ENCODE measurements around the gene TUBD1.
"Not testable (repeated sequence)": the region's sequence is repeated elsewhere in the genome, so short reads cannot be mapped to it uniquely, and the experiment has no call there.

The TUBD1 gene

GRCh38 chr17:59841882-59842263 lies 50.9 kb downstream of the TUBD1 start:
- not testable (repeated sequence) for ATAC-seq; H3K9me3 Mint-ChIP-seq; DNase-seq (ENCODE audit: low spot score in 2 of 2)
- Mint-ChIP-seq H3K4me1 (peaks cover 67% of the 10 kb centered on the region), H3K27ac (peak overlapping the region; percentile 99), H3K36me3 (peaks cover 94% of the 10 kb centered on the region), H3K4me3 (peak overlapping the region; percentile 90)

DNA sequence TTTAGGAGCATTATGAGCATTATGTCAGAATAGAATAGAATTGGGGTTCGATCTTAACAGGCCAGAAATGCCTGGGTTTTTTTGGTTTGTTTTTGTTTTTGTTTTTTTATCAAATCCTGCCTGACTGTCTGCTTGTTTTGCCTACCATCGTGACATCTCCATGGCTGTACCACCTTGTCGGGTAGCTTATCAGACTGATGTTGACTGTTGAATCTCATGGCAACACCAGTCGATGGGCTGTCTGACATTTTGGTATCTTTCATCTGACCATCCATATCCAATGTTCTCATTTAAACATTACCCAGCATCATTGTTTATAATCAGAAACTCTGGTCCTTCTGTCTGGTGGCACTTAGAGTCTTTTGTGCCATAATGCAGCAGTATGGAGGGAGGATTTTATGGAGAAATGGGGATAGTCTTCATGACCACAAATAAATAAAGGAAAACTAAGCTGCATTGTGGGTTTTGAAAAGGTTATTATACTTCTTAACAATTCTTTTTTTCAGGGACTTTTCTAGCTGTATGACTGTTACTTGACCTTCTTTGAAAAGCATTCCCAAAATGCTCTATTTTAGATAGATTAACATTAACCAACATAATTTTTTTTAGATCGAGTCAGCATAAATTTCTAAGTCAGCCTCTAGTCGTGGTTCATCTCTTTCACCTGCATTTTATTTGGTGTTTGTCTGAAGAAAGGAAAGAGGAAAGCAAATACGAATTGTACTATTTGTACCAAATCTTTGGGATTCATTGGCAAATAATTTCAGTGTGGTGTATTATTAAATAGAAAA lies 51.5 kb downstream of the TUBD1 start:
- DNase-seq (ENCODE audit: low spot score in 2 of 2), result peak in 1 of 2 donors; percentile 68
- peak overlapping the region; percentile 99 for H3K27ac Mint-ChIP-seq
- H3K4me1 Mint-ChIP-seq, result peaks cover 67% of the 10 kb centered on the region
- not testable (repeated sequence) for H3K9me3 Mint-ChIP-seq, ATAC-seq
- H3K36me3 Mint-ChIP-seq, result peaks cover 99% of the 10 kb centered on the region
- H3K4me3 Mint-ChIP-seq, result peak overlapping the region; percentile 90

- DNase-seq (ENCODE audit: low spot score in 2 of 2) (peak in 1 of 2 donors; percentile 74), ATAC-seq (no peak)
- Mint-ChIP-seq H3K27ac (peak overlapping the region; percentile 99), H3K36me3 (peaks cover 93% of the 10 kb centered on the region), H3K9me3 (no peaks in the 10 kb centered on the region), H3K4me3 (peak overlapping the region; percentile 90), H3K4me1 (peaks cover 62% of the 10 kb centered on the region)
Observed at GRCh38 chr17:59840329-59841090, 52.2 kb downstream of the TUBD1 start.

DNA sequence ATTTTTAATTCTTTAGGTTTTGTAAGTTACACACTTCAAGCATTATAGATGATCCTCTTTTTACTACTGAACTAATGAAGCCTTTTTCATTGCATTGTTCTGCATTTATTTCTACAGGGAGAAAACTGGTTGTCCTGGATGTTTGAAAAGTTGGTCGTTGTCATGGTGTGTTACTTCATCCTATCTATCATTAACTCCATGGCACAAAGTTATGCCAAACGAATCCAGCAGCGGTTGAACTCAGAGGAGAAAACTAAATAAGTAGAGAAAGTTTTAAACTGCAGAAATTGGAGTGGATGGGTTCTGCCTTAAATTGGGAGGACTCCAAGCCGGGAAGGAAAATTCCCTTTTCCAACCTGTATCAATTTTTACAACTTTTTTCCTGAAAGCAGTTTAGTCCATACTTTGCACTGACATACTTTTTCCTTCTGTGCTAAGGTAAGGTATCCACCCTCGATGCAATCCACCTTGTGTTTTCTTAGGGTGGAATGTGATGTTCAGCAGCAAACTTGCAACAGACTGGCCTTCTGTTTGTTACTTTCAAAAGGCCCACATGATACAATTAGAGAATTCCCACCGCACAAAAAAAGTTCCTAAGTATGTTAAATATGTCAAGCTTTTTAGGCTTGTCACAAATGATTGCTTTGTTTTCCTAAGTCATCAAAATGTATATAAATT lies 53.0 kb downstream of the TUBD1 start:
- H3K4me3 Mint-ChIP-seq, result peak overlapping the region; percentile 90
- no peaks in the 10 kb centered on the region for H3K9me3 Mint-ChIP-seq
- peaks cover 55% of the 10 kb centered on the region for H3K4me1 Mint-ChIP-seq
- H3K36me3 Mint-ChIP-seq, result peaks cover 94% of the 10 kb centered on the region
- no peak for ATAC-seq
- DNase-seq (ENCODE audit: low spot score in 2 of 2), result no peak
- H3K27ac Mint-ChIP-seq, result peak overlapping the region; percentile 99

- Mint-ChIP-seq H3K9me3 (no peaks in the 10 kb centered on the region), H3K36me3 (peaks cover 83% of the 10 kb centered on the region), H3K4me1 (peaks cover 56% of the 10 kb centered on the region), H3K27ac (peak overlapping the region; percentile 99), H3K4me3 (peak overlapping the region; percentile 90)
- no peak for ATAC-seq
- DNase-seq (ENCODE audit: low spot score in 2 of 2), result peak in 1 of 2 donors; percentile 85
Observed at GRCh38 chr17:59838052-59838916, 54.5 kb downstream of the TUBD1 start.

DNA sequence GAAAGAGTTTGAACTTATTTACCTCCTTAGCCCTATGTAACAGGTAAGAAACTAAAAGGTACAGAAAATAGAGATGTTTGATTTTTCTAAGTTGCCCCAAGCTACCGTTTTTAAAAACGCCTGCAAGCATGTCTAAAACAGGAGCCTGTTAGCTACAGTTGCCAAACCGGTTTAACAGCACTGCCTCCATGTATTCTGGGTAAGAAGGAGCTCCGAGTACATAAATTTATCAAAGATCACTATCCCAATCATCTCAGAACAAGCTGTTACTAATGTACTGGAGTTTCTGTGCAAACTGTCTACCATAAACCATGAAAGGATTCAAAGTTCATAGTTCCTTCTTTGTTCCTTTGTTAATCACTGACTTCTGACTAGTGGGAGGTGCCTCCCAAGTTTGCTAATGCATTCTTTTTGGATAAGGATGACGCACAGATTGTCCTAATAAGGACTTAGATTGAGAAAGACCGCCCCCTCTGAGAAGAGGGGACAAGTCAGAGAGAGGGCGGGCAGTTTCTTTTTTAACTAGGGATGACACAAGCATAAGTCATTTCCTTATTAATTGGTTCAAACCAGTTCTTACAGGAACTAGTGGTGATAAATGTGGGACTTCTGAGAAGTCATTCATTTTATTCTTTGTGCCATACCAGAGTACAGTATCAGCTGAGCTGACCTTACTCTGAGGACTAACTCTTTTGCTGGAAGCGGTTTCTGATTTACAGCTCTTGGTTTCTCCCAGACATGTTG lies 55.3 kb downstream of the TUBD1 start:
- H3K9me3 Mint-ChIP-seq, result no peaks in the 10 kb centered on the region
- ATAC-seq (peak; percentile 90), DNase-seq (ENCODE audit: low spot score in 2 of 2) (peak in 1 of 2 donors; percentile 83)
- peaks cover 82% of the 10 kb centered on the region for H3K36me3 Mint-ChIP-seq
- H3K4me1 Mint-ChIP-seq, result peaks cover 56% of the 10 kb centered on the region
- H3K27ac Mint-ChIP-seq, result peak overlapping the region; percentile 99
- H3K4me3 Mint-ChIP-seq, result peak overlapping the region; percentile 90

DNA sequence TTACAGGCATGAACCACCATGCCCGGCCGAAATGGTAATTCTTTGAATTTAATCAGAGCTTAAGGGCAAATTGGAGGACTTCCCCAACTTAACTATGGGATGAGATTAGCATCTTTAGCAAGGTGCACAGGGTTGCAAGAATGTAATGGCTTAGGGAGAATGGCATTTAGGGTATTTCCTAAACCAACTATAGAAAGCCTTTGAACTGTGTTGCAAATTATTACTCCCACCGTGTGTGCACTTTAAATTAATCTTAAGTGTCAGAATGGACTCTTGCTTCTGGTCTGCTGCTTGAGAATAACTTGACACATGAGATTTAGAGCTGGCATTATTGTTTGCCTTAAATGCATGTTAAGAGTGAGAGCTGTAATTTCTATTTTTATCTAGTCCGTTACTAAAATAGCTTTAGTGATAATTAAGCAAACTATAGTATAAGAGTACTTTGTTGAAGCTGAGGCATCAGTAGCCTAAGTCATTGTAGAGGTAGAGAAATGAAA lies 59.8 kb downstream of the TUBD1 start:
- peak overlapping the region; percentile 77 for H3K4me3 Mint-ChIP-seq
- no peak for DNase-seq (ENCODE audit: low spot score in 2 of 2)
- no peaks in the 10 kb centered on the region for H3K9me3 Mint-ChIP-seq

GRCh38 chr17:59830846-59831486 lies 61.8 kb downstream of the TUBD1 start:
- H3K27ac Mint-ChIP-seq, result peak overlapping the region; percentile 100
- peak overlapping the region; percentile 77 for H3K4me3 Mint-ChIP-seq
- H3K36me3 Mint-ChIP-seq, result peaks cover 77% of the 10 kb centered on the region
- H3K4me1 Mint-ChIP-seq, result peaks cover 51% of the 10 kb centered on the region
- DNase-seq (ENCODE audit: low spot score in 2 of 2) (peak in 1 of 2 donors; percentile 62), ATAC-seq (no peak)
- no peaks in the 10 kb centered on the region for H3K9me3 Mint-ChIP-seq

More for the DNA sequence above, 59.8 kb downstream of the TUBD1 start:
- peaks cover 54% of the 10 kb centered on the region for H3K4me1 Mint-ChIP-seq
- no peak for ATAC-seq
- H3K27ac Mint-ChIP-seq, result peak overlapping the region; percentile 100
- peaks cover 75% of the 10 kb centered on the region for H3K36me3 Mint-ChIP-seq

DNA sequence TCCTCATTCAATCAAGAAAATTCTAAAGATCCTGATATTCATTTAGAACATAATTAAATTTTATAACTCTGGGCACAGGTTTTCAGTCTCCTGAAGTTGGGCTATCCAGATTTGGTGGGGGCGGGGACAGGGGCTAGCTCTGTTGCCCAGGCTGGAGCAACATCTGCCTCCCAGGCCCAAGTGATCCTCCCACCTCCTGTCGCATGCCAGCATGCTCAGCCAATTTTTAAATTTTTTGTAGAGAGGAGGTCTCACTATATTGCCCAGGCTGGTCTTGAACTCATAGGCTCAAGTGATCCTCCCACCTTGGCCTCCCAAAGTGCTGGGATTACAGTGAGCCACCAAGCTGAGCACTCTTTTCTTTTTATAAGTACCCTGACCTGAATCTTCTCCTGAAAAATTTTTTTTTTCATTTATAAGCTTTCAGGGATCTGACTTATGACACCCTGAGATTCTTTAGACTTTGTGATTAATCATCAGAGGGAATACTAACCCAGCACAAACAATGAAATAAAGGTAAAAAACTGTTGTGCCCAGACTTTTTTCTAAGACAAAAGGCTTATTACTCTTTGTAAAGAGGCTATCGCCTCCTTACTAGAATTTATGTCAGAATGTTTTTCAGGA lies 62.6 kb downstream of the TUBD1 start:
- Mint-ChIP-seq H3K36me3 (peaks cover 80% of the 10 kb centered on the region), H3K27ac (peak overlapping the region; percentile 100), H3K4me1 (peaks cover 58% of the 10 kb centered on the region), H3K4me3 (peak overlapping the region; percentile 77), H3K9me3 (no peaks in the 10 kb centered on the region)
- DNase-seq (ENCODE audit: low spot score in 2 of 2) (peak in 1 of 2 donors; percentile 78), ATAC-seq (no peak)

GRCh38 chr17:59829217-59830006 lies 63.3 kb downstream of the TUBD1 start:
- peak; percentile 92 for ATAC-seq
- Mint-ChIP-seq H3K4me3 (peak overlapping the region; percentile 77), H3K9me3 (no peaks in the 10 kb centered on the region), H3K36me3 (peaks cover 82% of the 10 kb centered on the region), H3K4me1 (peaks cover 58% of the 10 kb centered on the region), H3K27ac (peak overlapping the region; percentile 100)
- DNase-seq (ENCODE audit: low spot score in 2 of 2), result peak in 1 of 2 donors; percentile 85

- peak; percentile 27 for ATAC-seq
- Mint-ChIP-seq H3K4me3 (peak overlapping the region; percentile 77), H3K27ac (peak overlapping the region; percentile 100), H3K4me1 (peaks cover 55% of the 10 kb centered on the region), H3K36me3 (peaks cover 88% of the 10 kb centered on the region)
- DNase-seq (ENCODE audit: low spot score in 2 of 2), result peak in 1 of 2 donors; percentile 80
- H3K9me3 Mint-ChIP-seq, result not testable (repeated sequence)
Observed at GRCh38 chr17:59828819-59829216, 63.9 kb downstream of the TUBD1 start.

DNA sequence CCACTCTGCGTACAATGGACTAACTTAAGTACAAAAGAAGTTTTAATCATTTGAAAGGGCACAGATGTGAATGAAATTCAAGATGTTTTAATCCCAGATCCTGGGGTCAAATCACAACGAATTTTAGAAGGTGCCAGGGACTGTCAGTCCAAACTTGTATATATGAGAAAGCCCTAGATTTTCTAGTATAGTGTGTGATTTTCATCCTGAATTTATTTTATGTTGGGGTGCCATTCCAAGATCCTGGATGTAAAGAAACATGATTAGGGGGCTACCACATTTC lies 64.3 kb downstream of the TUBD1 start:
- ATAC-seq, result no peak
- H3K36me3 Mint-ChIP-seq, result peaks cover 91% of the 10 kb centered on the region

More for the DNA sequence above, 64.3 kb downstream of the TUBD1 start:
- H3K9me3 Mint-ChIP-seq, result no peaks in the 10 kb centered on the region
- peak in 1 of 2 donors; percentile 52 for DNase-seq (ENCODE audit: low spot score in 2 of 2)
- peaks cover 51% of the 10 kb centered on the region for H3K4me1 Mint-ChIP-seq
- H3K27ac Mint-ChIP-seq, result peak overlapping the region; percentile 100
- peak overlapping the region; percentile 77 for H3K4me3 Mint-ChIP-seq

Measured in stimulated activated effector memory CD8-positive, alpha-beta T cell treated with anti-CD3 and anti-CD28 coated beads, Interleukin-12 subunit alpha, Interleukin-12 subunit beta, amount 100 ng/mL, for 72 hours (primary cell).